ENCODE data around the gene DHRS2. TPM values are rescaled to one million over a fixed set of nuclear protein-coding genes. Genes with fewer than 3 reads are reported as not detected.

The DHRS2 gene
- total and polyA plus RNA-seq, 2 donors (not counting 1 experiment from before 2014, with no cell fraction given), result not detected

GRCh38 chr14:23665302-23666016, 29.3 kb downstream of the DHRS2 start:
- Histone ChIP-seq H3K4me2 (replicated peaks; ENCODE audit: low read depth, low read length, poor library complexity, severe bottlenecking) (no peak overlapping the region), H3K27ac (ENCODE audit: low read length in 2 of 2) (no peak overlapping the region), H3K36me3 (replicated peaks in 1 of 2; ENCODE audit: control extremely low read depth in 1 of 2, control insufficient read depth in 1 of 2, extremely low read depth in 1 of 2, insufficient read depth in 2 of 2, low read length in 1 of 2) (no peaks in the 10 kb centered on the region), H3K4me3 (ENCODE audit: control extremely low read depth in 1 of 5, extremely low read depth in 1 of 5, insufficient read depth in 1 of 5, low read depth in 2 of 5, low read length in 4 of 5) (no peak overlapping the region), H2AFZ (ENCODE audit: insufficient read depth, low read depth, low read length, poor library complexity, severe bottlenecking) (no peak overlapping the region), H3K9me3 (ENCODE audit: control extremely low read depth in 1 of 3, control insufficient read depth in 2 of 3, insufficient read depth in 1 of 3, low read length in 2 of 3) (no peaks in the 10 kb centered on the region), H3K4me1 (ENCODE audit: control insufficient read depth in 2 of 2, insufficient read depth in 2 of 2, low read length in 2 of 2) (no peaks in the 10 kb centered on the region), H3K9ac (ENCODE audit: low read length) (no peak overlapping the region), H3K79me2 (ENCODE audit: control insufficient read depth, insufficient read depth, low read length) (no peaks in the 10 kb centered on the region), H4K20me1 (ENCODE audit: control insufficient read depth, insufficient read depth, low read length, poor library complexity, severe bottlenecking) (no peaks in the 10 kb centered on the region), H3K27me3 (replicated peaks in 1 of 4; ENCODE audit: control extremely low read depth in 1 of 4, control insufficient read depth in 3 of 4, insufficient read depth in 4 of 4, low read length in 3 of 4) (no peaks in the 10 kb centered on the region)
- H3K4me3 Mint-ChIP-seq, result no peak overlapping the region
- 83% methylated on average over 1 of the region's 4 CpGs for WGBS (ENCODE audit: insufficient coverage)
- CTCF ChIA-PET, result interaction anchor here (0.6 to 1.1 kb wide), 6 partner anchors 10 to 217 kb away, joined by 3 to 6 read pairs (median 3); no protein-coding TSS in a partner anchor
- no peaks in the 10 kb centered on the region for H3K9me3 Mint-ChIP-seq (ENCODE audit: insufficient read depth)
- no peak for ATAC-seq (ENCODE audit: low read depth)
- H3K4me1 Mint-ChIP-seq, result no peaks in the 10 kb centered on the region
- DNase-seq, result no peak
- intact Hi-C loops (cut with micrococcal nuclease), result no loop called here
- no peak overlapping the region for H3K27ac Mint-ChIP-seq
- TF ChIP-seq EZH2 (IDR thresholded peaks at IDR 0.05; ENCODE audit: borderline replicate concordance, insufficient read depth, low read depth, low read length, poor library complexity, severe bottlenecking) (no peak), CTCF (IDR thresholded peaks at IDR 0.05) (no peak)
- POLR2A ChIA-PET, result no interaction called here
- peaks cover 16% of the 10 kb centered on the region for H3K27me3 Mint-ChIP-seq

- ChIA-PET POLR2A (no interaction called here), CTCF (interaction anchor here (1.4 kb wide), 1 partner anchor 257 kb away, joined by 4 read pairs; no protein-coding TSS in a partner anchor)
- Mint-ChIP-seq H3K4me3 (no peak overlapping the region), H3K27me3 (peaks cover 6% of the 10 kb centered on the region), H3K27ac (no peak overlapping the region), H3K4me1 (no peaks in the 10 kb centered on the region), H3K9me3 (ENCODE audit: insufficient read depth) (no peaks in the 10 kb centered on the region)
- intact Hi-C loops (cut with micrococcal nuclease), result no loop called here
- DNase-seq, result no peak
- TF ChIP-seq EZH2 (IDR thresholded peaks at IDR 0.05; ENCODE audit: borderline replicate concordance, insufficient read depth, low read depth, low read length, poor library complexity, severe bottlenecking) (no peak), CTCF (IDR thresholded peaks at IDR 0.05) (no peak)
- H4K20me1 ChIP-seq (ENCODE audit: control insufficient read depth, insufficient read depth, low read length, poor library complexity, severe bottlenecking), result no peaks in the 10 kb centered on the region
- H3K4me1 ChIP-seq (ENCODE audit: control insufficient read depth in 2 of 2, insufficient read depth in 2 of 2, low read length in 2 of 2), result no peaks in the 10 kb centered on the region
- WGBS (ENCODE audit: insufficient coverage), result no CpG with 5 or more reads among the region's 3 CpGs
- H3K27me3 ChIP-seq (replicated peaks in 1 of 4; ENCODE audit: control extremely low read depth in 1 of 4, control insufficient read depth in 3 of 4, insufficient read depth in 4 of 4, low read length in 3 of 4), result no peaks in the 10 kb centered on the region
- H3K27ac ChIP-seq (ENCODE audit: low read length in 2 of 2), result no peak overlapping the region
- no peak overlapping the region for H3K9ac ChIP-seq (ENCODE audit: low read length)
- H3K4me2 ChIP-seq (replicated peaks; ENCODE audit: low read depth, low read length, poor library complexity, severe bottlenecking), result no peak overlapping the region
- H3K4me3 ChIP-seq (ENCODE audit: control extremely low read depth in 1 of 5, extremely low read depth in 1 of 5, insufficient read depth in 1 of 5, low read depth in 2 of 5, low read length in 4 of 5), result no peak overlapping the region
- no peaks in the 10 kb centered on the region for H3K79me2 ChIP-seq (ENCODE audit: control insufficient read depth, insufficient read depth, low read length)
- no peaks in the 10 kb centered on the region for H3K9me3 ChIP-seq (ENCODE audit: control extremely low read depth in 1 of 3, control insufficient read depth in 2 of 3, insufficient read depth in 1 of 3, low read length in 2 of 3)
- no peak overlapping the region for H2AFZ ChIP-seq (ENCODE audit: insufficient read depth, low read depth, low read length, poor library complexity, severe bottlenecking)
- no peaks in the 10 kb centered on the region for H3K36me3 ChIP-seq (replicated peaks in 1 of 2; ENCODE audit: control extremely low read depth in 1 of 2, control insufficient read depth in 1 of 2, extremely low read depth in 1 of 2, insufficient read depth in 2 of 2, low read length in 1 of 2)
- no peak for ATAC-seq (ENCODE audit: low read depth)
Measured at GRCh38 chr14:23667134-23667533, 31.0 kb downstream of the DHRS2 start.
